ENCODE results near the gene AKAP5.
"Not testable (repeated sequence)": the region's sequence is repeated elsewhere in the genome, so short reads cannot be mapped to it uniquely, and the experiment has no call there.

Gene AKAP5

DNA sequence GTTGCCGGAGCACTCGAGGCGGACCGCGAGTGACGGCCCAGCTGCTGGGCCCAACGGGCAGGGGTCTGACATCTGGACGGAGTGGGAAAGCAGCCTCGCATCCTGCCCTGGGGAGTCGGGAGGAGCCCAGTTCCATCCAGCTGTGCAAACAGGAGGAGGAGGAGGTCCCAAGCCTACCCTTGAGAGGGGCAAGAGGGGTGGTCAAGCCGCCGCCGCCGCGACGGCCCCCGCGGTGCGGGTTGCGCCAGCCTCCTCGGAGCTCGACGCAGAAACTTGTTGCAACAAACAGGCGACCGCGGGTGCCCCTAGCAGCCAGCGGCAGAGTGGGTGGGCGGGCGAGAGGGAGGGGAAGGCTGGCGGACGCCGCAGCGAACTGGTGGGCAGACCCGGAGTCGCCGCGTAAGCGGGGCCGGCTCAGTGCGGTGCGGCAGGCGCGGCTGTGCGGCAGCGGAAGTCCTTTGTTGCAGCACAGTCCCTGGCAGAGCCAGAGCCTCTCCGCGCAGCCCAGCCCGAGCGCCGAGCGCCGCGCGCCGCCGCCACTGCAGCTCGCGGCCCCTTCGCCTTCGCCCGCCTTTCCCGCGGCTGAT lies 39.1 kb downstream of the AKAP5 start, which contains the start of gene ZBTB1:
TSS of gene ZBTB1 (plus strand) at position 461 of the 587 bp plus-strand sequence. CDS start 16,735 bp downstream, outside the sequence.
- DNase-seq: peak; percentile 90

DNA sequence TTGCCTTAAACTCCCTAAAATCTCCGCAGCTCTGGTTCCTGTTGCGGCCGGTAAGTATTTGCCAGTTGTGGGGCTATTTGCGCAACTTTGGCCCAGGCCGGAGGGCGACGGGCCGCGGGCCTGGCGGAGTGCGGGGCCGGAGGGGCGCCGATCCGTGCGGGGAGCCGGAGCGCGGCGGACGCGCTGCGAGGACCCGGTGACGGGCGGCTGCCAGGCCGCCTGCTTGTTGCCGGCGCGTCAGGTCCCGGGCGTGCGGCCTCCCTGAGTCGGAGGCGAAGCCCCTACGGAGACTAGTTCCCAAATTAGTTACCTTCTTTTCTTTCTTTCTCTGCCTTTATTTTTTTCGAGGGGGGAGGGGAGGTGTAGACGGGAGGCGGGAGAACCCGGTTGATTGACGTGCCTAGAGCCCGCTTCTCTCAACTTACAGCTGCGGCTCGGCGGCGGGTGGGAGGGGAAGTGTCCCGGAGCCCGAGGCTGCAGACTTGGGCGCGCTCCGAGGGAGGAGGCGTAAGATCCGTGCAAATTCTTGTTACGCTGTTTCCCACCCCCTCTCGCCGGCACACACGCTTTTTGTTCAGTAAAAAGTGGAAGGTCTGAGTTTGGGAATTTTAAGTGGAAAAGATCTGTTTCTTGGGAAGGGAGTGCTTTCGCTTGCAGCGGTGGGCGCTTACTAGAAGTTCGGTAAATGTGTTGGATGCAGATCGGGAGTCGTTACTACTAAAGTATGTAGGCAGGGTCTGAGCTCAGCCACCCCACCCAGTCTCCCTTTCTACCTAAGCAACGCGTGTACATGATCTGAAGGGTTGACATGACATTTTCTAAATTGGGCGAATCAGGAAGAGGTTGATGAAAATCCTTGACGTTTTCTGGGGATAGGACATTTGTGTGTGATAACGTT lies 39.8 kb downstream of the AKAP5 start:
- DNase-seq: peak; percentile 88

DNA sequence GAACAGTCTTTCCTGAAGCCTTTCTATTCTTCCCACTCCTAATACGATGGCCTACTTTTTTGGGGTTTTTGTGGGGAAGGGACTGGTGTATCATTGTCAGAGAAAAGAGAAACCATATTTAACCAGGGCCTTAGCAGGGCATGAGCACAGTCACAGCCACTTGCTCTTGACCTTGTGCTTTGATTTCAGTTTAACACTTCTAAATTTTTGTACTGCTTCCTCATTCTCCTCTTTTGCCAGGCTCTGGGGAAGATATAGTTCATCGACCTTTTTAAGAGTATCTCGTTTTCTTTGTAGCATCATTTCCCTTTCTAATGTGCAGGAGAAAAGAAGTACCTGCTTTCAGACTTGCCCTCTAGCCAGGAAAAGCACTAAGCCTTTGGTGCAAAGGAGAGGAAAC lies 41.4 kb downstream of the AKAP5 start:
- no peak for DNase-seq

DNA sequence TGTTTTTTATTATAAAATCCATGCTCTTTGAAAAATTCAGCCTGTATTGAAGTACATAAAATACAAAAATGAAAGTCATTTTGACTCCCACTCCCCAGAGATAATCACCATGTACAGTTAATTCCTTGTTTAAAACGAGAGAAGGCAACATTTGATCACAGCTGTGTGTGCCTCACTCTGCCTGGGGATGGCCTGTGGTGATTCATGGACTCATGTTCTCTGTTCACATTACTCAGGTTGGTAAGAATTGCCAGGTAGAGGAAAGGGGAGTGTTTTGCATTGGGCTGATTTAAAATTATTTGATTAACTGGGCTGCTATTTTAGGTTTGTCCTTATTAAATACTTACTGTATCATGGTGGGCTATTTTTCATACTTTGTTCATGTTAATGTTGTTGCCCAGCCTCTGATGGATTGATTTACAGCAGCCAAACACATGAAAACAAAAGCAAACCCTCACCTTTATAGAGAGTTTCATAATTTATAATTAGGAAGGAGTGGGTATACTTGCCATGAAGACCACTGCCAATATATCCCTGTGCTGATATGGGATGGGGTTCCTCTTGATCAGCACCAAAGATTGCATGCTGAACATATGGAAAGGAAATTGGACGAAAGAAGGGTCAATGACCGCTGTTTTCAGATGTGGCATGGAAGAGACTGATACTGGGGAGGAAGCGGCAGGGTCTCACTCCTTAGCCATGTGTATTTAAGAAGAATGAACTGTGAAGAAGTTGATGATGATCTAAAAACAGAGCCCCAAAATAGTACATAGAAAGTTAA lies 42.3 kb downstream of the AKAP5 start:
- DNase-seq: peak; percentile 58

DNA sequence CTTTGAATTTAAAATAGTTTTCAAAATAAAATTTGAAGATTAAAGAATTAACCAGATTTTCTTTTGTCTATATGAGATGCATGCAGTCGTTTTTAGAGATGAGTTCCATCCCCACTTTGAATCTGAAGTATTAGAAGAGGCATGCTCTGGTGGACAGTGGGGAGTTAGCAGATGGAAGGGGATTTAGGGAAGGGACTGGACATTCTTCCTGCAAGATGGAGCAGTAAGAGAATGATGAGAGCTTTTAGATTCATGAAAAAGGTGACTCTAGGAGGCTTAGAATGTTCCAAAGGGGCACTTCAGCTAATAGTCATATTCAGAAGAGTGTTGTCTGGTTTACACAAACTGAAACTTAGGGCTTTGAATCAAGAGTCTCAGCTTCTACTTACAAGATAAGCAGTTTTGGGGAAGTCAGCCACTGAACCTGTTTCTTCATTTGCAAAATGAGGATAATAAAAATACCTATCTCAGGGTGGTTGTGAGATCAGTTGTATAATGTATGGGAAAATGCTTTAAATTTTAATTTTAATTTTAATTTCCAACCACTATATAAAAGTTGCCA lies 43.0 kb downstream of the AKAP5 start:
- DNase-seq: no peak

DNA sequence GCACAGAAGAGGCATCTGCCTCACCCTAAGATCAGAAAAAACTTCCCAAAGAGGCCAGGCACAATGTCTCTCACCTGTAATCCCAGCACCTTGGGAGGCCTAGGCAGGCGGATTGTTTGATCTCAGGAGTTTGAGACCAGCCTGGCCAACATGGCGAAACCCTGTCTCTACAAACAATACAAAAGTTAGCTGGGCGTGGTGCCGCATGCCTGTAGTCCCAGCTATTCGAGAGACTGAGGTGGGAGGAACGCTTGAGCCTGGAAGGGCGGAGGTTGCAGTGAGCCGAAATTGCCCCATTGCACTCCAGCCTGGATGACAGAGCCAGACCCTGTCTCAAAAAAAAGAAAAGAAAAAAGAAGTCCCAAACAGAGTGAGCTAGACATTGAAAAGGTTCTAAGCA lies 43.7 kb downstream of the AKAP5 start:
- DNase-seq: no peak

DNA sequence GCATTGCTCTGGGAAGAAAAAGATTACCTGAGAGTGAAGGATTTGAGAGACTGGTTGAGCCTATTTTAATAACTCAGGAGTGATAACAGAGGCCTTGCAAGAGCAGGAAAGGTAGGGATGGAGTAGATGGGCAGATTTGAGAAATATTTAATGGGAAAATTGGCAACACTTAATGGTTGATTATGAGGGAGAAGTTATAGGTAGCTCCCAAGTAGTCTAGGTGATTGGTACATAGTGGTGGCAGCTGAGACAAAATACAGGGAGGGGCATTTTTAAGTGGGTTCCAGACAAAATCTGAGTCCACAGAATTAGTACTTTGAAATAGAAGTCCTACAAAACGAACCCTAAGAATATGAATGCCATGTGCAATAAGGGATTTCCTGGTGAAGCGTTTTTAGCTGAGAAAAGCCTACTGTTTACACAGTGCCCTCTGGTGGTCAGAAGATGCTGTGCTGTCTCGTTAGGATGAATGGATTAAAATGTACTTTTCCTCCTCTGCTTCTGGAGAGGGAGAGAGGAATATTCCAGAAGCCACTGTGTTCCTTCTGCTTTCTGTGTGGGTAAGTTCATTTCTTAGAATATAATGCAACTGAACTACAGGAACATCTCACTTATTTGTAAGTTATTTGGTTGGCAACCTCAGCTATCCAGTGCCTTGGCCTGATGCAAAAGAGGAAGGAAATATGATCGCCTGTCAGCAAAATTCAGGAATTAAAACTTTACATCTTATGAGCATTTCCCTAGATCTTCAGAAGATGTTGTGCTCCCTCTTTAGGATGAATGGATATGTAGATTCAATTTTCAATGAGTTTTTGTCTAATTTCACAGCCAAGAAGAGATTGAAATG lies 45.7 kb downstream of the AKAP5 start:
- peak; percentile 77 for DNase-seq

DNA sequence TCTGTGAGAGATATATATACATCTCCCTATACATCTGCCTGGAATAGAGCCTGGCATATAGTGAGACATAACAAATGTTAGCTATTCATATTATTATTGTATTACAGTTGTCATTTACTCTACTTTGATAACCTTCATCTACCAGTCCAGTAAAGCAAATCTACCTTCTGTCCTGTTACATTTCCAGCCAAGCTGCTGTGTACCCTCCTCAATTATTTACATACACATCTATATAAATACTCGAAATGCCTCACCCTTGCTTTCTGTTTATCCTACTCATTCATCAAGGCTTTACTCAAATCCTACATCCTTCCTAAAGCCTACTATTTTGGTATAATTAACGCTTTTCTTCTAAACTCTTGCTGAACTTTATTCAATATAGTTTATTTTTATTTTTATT lies 48.0 kb downstream of the AKAP5 start:
- DNase-seq: no peak

DNA sequence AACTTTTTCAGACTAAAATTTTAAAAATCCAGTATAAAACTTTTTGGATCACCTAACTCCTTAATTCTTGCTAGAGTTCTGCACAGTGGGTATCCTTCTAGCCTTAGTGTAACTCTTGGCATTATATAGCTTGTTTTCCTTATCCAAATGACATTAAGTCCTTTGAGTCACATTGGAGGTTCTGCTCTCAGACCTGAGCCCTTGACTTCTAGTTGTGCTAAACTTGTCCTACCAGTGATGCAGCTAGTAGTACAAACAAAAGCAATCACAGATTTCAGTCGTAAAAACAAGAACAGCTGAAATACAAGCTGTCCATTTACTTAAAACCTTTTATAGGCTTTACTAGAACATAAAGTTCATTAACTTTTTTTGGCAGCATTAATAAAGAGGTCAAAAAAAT lies 49.8 kb downstream of the AKAP5 start:
- DNase-seq: no peak

DNA sequence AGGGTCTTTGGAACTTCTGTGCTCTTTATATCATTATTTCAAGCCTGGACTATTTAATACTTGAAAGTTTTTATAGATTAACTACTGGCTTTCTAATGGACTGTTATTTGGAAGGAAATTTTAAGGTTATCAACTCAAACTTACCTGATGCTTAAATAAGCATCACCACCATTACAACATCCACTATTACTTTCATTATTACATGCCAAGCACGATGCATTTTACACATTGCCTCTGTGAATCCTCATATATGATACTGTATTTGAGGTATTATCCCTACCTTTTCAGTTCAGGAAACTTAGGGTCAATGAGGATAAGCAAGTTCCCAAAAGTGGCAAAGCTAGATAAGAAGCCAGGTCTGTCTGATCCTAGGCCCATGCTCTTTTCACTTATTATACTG lies 51.7 kb downstream of the AKAP5 start:
- no peak for DNase-seq

DNA sequence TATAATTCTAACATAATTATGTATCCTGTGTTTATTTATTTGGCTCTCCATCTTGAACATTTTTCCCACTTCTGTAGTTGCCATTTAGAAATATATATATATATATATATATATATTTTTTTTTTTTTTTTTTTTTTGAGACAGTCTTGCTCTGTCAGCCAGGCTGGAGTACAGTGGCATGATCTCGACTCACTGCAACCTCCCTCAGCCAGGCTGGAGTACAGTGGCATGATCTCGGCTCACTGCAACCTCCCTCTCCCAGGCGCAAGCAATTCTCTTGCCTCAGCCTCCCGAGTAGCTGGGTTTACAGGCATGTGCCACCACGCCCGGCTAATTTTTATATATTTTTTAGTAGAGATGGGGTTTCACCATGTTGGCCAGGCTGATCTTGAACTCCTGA lies 52.4 kb downstream of the AKAP5 start:
- DNase-seq: not testable (repeated sequence)

DNA sequence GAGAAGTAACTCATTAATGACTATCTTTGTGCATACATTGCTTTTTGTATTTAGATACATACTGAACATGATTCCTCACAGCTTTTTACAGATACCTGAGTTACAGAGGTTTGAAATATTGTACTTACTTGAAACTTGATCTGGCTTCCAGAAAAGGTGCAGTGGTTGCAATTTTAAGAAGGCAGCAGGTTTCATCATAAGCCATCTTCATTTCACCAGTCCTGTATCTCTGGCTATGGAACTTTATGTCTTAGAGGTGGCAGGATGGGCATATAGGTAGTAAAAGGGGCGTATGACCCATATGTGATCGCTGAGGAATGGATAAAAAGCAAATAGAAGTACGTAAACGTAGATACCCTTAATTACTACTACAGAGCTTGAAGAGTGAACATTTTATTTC lies 52.9 kb downstream of the AKAP5 start:
- DNase-seq: no peak

DNA sequence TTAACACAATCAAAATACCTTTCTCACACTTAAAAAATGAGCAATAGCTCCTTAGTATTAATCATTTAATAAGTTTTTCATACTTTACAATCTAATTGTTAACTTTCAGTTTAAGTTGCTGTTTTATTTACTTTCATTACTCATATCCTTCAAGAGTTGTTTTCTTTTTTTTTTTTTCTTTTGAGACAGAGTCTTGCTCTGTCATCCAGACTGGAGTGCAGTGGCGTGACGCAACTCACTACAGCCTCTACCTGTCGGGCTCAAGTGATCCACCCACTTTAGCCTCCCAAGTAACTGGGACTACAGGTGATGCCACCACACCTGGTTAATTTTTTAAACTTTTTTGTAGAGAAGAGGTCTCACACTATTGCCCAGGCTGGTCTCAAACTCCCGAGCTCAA lies 55.4 kb downstream of the AKAP5 start:
- DNase-seq: no peak

DNA sequence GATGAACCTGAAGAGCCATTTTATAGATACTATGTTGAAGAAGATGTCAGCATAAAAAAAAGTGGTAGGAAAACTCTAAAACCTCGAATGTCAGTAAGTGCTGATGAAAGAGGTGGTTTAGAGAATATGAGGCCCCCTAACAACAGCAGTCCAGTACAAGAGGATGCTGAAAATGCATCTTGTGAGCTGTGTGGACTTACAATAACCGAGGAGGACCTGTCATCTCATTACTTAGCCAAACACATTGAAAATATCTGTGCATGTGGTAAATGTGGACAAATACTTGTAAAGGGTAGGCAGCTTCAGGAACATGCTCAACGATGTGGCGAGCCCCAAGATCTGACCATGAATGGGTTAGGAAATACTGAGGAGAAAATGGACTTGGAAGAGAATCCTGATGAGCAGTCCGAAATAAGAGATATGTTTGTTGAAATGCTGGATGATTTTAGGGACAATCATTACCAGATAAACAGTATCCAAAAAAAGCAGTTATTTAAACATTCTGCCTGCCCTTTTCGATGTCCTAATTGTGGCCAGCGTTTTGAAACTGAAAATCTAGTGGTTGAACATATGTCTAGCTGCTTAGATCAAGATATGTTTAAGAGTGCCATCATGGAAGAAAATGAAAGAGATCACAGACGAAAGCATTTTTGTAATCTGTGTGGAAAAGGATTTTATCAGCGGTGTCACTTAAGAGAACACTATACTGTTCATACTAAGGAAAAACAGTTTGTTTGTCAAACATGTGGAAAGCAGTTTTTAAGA lies 57.5 kb downstream of the AKAP5 start:
- DNase-seq: no peak
